ENCODE measurements around the gene OTP.

Gene OTP

DNA sequence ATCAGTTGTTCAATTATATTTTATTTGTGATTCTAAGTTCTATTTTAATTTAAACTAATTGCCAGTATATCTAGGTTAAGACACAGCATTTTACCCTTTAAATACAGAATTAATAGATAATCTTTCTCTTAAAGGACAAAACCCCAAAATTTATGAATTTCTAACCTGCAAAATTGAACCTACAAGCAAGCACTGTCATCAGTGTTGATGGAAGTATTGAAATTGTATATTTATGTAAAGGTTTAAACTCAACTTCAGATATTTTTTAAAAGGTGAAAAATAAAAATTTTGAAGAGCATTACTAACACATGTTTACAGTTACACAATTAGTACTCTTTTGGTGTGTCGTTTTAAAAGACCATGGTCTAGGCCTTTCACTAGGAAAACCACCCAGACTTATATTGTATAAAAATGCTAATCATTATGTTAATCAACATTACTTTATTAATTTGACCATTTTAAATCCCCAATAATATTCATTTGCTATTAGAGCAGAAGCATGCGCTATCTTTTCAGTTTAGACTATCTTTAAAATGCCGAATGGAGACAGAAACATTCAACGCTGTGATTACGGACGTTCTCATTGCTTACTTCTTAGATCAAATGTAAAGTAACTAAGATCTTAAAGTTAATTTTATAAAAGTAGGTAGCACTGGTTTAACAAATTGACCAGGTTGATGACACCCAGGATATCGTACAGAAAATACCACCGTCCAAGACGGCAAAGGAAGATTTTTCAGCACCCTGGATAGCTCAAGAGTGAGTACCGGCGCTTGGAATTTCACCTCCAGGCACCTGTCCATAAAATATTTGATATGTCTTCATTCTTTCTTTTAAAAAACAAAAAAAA is 3.2 kb downstream of the OTP start:
- Histone ChIP-seq H3K36me3 (replicated peaks) (no peaks in the 10 kb centered on the region), H3K4me3 (no peak overlapping the region), H3K9me3 (no peaks in the 10 kb centered on the region), H3K4me1 (no peaks in the 10 kb centered on the region; the same call in 1 of the 2 replicates), H3K27me3 (ENCODE audit: low read depth) (peaks cover 59% of the 10 kb centered on the region)
- peak in 1 of 2 experiments; percentile 32 for DNase-seq (ENCODE audit: low spot score in 2 of 2)
- in situ Hi-C loops (cut with MboI; ENCODE audit: low sequenced_read_pairs): no loop called here

- Histone ChIP-seq H3K36me3 (replicated peaks) (no peaks in the 10 kb centered on the region), H3K9me3 (no peaks in the 10 kb centered on the region), H3K4me3 (no peak overlapping the region), H3K4me1 (no peaks in the 10 kb centered on the region), H3K27me3 (ENCODE audit: low read depth) (peaks cover 54% of the 10 kb centered on the region)
- DNase-seq (ENCODE audit: low spot score in 2 of 2): no peak
- in situ Hi-C loops (cut with MboI; ENCODE audit: low sequenced_read_pairs): no loop called here
Observed at GRCh38 chr5:77633709-77634108, 4.8 kb downstream of the OTP start.

- Histone ChIP-seq H3K4me1 (no peaks in the 10 kb centered on the region), H3K4me3 (no peak overlapping the region), H3K27me3 (ENCODE audit: low read depth) (peaks cover 49% of the 10 kb centered on the region), H3K9me3 (no peaks in the 10 kb centered on the region), H3K36me3 (replicated peaks) (no peaks in the 10 kb centered on the region)
- in situ Hi-C loops (cut with MboI; ENCODE audit: low sequenced_read_pairs): no loop called here
- DNase-seq (ENCODE audit: low spot score in 2 of 2): no peak
Observed at GRCh38 chr5:77633207-77633675, 5.3 kb downstream of the OTP start.

DNA sequence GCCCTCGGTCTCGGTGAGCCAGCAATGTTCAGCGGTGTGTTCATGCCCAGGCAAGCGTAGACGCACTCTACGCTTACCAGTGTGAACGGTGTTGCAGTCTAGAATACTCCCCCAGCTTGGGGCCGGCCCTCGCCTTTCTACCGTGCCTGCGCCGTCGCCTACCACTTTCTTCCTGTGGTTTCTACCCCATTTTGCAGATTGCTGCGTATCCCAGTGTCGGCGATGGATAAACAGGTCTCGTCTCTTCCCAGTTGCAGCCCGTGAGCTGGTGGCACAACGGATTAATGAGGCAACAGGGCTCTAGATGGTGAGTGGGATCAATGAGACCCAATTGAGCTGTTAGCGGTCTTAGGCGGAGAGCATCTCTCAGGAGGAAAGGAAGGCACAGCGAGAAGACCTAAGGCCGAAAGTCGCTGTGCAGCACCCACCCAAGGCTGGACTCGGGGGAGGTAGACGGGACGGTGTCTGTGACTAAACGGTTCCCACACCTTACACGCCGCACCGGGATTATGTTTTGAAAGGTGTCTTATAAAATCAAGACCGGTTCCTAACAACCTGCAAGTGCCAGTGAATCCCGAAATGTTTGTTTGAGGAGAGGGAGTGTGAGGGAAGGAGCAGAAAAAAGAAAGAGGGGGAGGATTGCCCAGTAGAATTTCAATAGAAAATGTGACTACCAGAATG is 5.8 kb downstream of the OTP start:
- Histone ChIP-seq H3K4me3 (no peak overlapping the region), H3K9me3 (no peaks in the 10 kb centered on the region), H3K36me3 (replicated peaks) (no peaks in the 10 kb centered on the region), H3K4me1 (no peaks in the 10 kb centered on the region), H3K27me3 (ENCODE audit: low read depth) (peaks cover 46% of the 10 kb centered on the region)
- in situ Hi-C loops (cut with MboI; ENCODE audit: low sequenced_read_pairs): no loop called here
- DNase-seq (ENCODE audit: low spot score in 2 of 2): no peak

DNA sequence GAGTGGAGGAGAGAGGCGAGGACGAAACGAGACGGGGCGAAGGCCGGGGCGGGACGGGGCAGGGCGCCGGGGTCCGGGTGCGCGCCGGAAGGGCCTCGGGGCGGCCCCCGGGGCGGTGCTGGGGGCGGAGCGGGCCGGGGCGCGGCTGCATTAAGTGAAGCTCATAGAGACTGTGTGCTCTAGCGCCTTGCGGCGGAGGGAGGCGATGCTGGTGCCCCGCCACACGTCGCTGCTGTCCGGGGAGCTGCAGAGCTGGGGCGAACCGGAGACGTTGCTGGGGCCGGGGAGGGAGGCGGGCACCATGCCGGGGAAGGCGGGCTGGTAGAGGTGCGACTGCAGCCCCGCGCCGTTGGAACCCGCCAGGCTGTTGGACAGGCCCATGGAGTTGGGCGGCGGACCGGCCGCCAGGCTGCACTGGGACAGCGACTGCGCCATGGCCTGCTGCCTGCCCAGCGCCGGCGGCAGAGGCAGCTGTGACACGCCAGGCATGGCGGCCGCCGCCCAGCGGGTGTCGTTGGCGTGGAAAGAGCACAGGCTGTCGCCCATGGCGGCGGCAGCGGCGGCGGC is 8.3 kb downstream of the OTP start:
- in situ Hi-C loops (cut with MboI; ENCODE audit: low sequenced_read_pairs): no loop called here
- Histone ChIP-seq H3K4me1 (no peaks in the 10 kb centered on the region), H3K36me3 (replicated peaks) (no peaks in the 10 kb centered on the region), H3K27me3 (ENCODE audit: low read depth) (peaks cover 42% of the 10 kb centered on the region), H3K4me3 (peak overlapping the region; percentile 43), H3K9me3 (no peaks in the 10 kb centered on the region)
- peak; percentile 67 to 79 for DNase-seq (ENCODE audit: low spot score in 2 of 2)

DNA sequence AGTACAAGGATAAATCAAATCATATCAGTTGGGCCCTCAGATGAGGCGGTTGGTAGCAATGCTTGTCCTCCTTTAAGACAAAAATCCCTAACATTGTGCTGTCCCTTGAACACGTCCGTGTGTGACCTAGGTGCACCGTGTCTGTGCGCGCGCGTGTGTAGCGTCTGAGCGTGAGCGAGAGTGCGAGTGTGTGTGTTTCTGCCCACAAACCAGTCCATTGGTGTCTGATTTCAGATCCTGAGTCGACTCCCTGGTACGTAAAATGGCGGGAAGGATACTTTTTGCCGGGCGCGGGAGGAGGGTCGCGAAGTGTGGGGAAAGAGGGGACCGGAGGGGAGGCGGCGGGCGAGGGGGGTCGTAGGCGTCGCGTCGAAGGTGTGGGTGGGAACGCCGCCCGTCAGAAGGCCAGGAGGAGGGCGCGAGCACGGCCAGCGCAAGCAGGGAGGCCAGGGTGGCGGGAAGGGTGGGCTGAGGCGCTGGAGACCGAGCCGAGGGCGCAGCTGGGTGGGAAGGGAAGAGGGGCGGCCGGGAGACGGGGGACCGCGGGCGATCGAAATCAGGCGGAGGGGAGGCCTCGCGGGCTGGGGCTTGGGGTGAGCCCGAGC is 8.9 kb downstream of the OTP start:
- H3K27me3 ChIP-seq (ENCODE audit: low read depth): peaks cover 44% of the 10 kb centered on the region
- in situ Hi-C loops (cut with MboI; ENCODE audit: low sequenced_read_pairs): no loop called here
- no peaks in the 10 kb centered on the region for H3K36me3 ChIP-seq (replicated peaks)
- H3K9me3 ChIP-seq: no peaks in the 10 kb centered on the region
- peak overlapping the region; percentile 43 for H3K4me3 ChIP-seq
- no peak for DNase-seq (ENCODE audit: low spot score in 2 of 2)
- no peaks in the 10 kb centered on the region for H3K4me1 ChIP-seq

DNA sequence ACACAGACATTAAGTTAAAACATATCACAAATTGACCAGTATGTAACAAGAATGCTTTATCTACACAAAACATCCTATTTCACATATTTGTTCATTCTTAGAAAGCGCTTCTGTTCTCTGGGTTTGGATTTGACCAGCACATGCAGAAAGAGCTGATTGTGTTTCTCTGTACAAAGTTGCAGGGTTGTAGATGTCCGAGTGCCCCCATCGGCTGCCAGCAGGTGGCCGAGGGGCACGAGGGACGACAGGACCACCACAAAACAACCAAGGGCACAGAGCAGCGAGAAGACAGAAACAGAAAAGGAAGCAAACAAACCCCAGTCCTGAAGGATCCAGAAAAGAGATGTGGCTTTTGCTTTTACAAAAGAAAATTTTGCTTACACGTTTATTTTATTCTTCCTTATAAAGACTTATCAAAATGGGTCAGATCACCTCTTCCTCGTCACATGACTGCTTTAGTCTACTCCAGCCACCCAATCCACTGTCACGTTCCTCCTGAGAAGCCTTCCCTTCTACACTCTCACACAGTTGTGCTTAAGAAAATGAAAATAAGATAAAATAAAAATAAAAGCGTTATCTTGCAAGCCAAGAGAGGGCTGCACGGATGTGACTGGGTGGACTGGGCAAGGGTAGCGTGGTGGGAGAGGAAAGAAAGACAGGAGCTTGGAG is 9.5 kb downstream of the OTP start:
- H3K4me3 ChIP-seq: no peak overlapping the region

GRCh38 chr5:77627869-77628674 is 10.4 kb downstream of the OTP start:
- DNase-seq (ENCODE audit: low spot score in 2 of 2): no peak
- in situ Hi-C loops (cut with MboI; ENCODE audit: low sequenced_read_pairs): no loop called here
- peaks cover 37% of the 10 kb centered on the region for H3K27me3 ChIP-seq (ENCODE audit: low read depth)

More for the DNA sequence above, 9.5 kb downstream of the OTP start:
- no peak for DNase-seq (ENCODE audit: low spot score in 2 of 2)
- Histone ChIP-seq H3K4me1 (no peaks in the 10 kb centered on the region), H3K36me3 (replicated peaks) (no peaks in the 10 kb centered on the region), H3K27me3 (ENCODE audit: low read depth) (peaks cover 46% of the 10 kb centered on the region), H3K9me3 (no peaks in the 10 kb centered on the region)
- in situ Hi-C loops (cut with MboI; ENCODE audit: low sequenced_read_pairs): no loop called here

GRCh38 chr5:77623203-77623740 is 15.2 kb downstream of the OTP start:
- Histone ChIP-seq H3K27me3 (ENCODE audit: low read depth) (peaks cover 34% of the 10 kb centered on the region), H3K4me3 (no peak overlapping the region), H3K4me1 (no peaks in the 10 kb centered on the region), H3K36me3 (replicated peaks) (no peaks in the 10 kb centered on the region), H3K9me3 (no peaks in the 10 kb centered on the region)
- in situ Hi-C loops (cut with MboI; ENCODE audit: low sequenced_read_pairs): no loop called here
- DNase-seq (ENCODE audit: low spot score in 2 of 2): no peak

More at GRCh38 chr5:77627869-77628674, 10.4 kb downstream of the OTP start:
- H3K9me3 ChIP-seq: no peaks in the 10 kb centered on the region
- no peak overlapping the region for H3K4me3 ChIP-seq
- H3K36me3 ChIP-seq (replicated peaks): no peaks in the 10 kb centered on the region
- H3K4me1 ChIP-seq: no peaks in the 10 kb centered on the region

DNA sequence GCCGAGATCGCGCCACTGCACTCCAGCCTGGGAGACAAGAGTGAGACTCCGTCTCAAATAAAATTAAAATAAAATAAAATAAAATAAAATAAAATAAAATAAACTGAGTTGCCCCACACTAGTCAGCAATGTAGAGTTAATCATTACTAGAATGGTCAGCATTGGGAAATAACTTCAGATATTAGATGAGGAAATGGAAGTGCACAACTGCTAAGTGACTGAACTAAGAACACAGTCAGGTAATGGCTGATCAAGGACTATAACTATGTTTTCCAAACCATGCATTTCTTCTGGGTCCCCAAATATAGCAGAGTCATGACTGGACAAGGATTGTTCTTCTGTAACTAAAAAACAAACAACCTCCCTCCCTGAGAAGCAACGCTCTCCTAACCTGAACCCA is 17.1 kb downstream of the OTP start:
- Histone ChIP-seq H3K4me1 (no peaks in the 10 kb centered on the region), H3K4me3 (no peak overlapping the region), H3K9me3 (no peaks in the 10 kb centered on the region), H3K36me3 (replicated peaks) (no peaks in the 10 kb centered on the region), H3K27me3 (ENCODE audit: low read depth) (peaks cover 32% of the 10 kb centered on the region)
- no peak for DNase-seq (ENCODE audit: low spot score in 2 of 2)
- in situ Hi-C loops (cut with MboI; ENCODE audit: low sequenced_read_pairs): no loop called here

- Histone ChIP-seq H3K4me3 (no peak overlapping the region), H3K36me3 (replicated peaks) (no peaks in the 10 kb centered on the region), H3K4me1 (no peaks in the 10 kb centered on the region), H3K9me3 (no peaks in the 10 kb centered on the region), H3K27me3 (ENCODE audit: low read depth) (peaks cover 22% of the 10 kb centered on the region)
- DNase-seq (ENCODE audit: low spot score in 2 of 2): no peak
- in situ Hi-C loops (cut with MboI; ENCODE audit: low sequenced_read_pairs): no loop called here
Observed at GRCh38 chr5:77620405-77620804, 18.1 kb downstream of the OTP start.

DNA sequence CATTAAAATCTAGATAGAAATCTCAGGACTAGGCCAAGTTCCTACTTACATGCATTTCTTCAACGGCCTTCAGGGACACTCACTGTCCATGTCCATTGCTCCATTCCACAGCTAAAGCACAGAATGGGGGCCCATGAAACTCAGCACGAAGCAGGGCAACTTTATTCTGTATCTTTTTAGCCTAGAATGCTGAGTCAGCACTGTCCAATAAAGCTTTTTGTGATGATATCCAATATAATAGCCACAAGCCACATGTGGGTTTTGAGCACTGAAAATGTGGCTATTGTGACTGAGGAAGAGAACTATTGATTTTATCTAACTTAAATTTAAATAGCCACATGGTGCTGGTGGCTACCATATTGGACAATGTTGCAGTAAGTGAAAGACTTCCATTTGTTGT is 21.6 kb downstream of the OTP start:
- DNase-seq (ENCODE audit: low spot score in 2 of 2): no peak
- no peaks in the 10 kb centered on the region for H3K36me3 ChIP-seq (replicated peaks)
- H3K27me3 ChIP-seq (ENCODE audit: low read depth): peaks cover 5% of the 10 kb centered on the region; the same call in 1 of the 2 replicates
- no peaks in the 10 kb centered on the region for H3K4me1 ChIP-seq
- no peaks in the 10 kb centered on the region for H3K9me3 ChIP-seq
- in situ Hi-C loops (cut with MboI; ENCODE audit: low sequenced_read_pairs): no loop called here
- H3K4me3 ChIP-seq: no peak overlapping the region
